HG02938 (cell line): Measurements from ENCODE around the gene SORBS1.
"Not testable (repeated sequence)": the region's sequence is repeated elsewhere in the genome, so short reads cannot be mapped to it uniquely, and the experiment has no call there.

Source experiments
- ATAC-seq: cut with Tn5 transposase; IDR thresholded peaks from one replicate; pipeline ENCODE4 v1.9.1; 2021; ENCODE audit warnings: mild to moderate bottlenecking, moderate library complexity; ENCODE audit not compliant: unreplicated experiment

SORBS1 gene

GRCh38 chr10:95496246-95496911, 64.8 kb downstream of the SORBS1 start:
- no peak for ATAC-seq

DNA sequence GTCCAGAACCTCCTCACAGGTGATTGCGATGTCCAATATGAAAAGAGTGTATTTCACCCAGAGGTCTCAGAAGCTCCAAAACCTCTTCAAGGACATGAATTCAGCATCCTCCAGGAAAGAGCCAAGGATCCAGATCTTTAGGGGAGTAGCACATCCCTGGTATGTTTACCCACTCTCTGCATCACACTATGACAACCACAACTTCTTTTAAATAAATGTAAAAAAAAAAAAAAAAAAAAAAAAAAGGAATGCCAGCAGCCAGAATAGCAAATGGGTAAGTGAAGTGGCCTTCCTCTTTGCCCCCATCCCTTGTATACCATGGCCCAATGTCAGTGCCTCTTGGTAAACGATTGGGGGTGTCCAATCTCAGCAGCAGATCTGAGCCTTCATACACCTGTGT, 67.3 kb downstream of the SORBS1 start:
- ATAC-seq, result no peak

- ATAC-seq, result no peak
Observed at GRCh38 chr10:95487994-95488393, 73.2 kb downstream of the SORBS1 start.

DNA sequence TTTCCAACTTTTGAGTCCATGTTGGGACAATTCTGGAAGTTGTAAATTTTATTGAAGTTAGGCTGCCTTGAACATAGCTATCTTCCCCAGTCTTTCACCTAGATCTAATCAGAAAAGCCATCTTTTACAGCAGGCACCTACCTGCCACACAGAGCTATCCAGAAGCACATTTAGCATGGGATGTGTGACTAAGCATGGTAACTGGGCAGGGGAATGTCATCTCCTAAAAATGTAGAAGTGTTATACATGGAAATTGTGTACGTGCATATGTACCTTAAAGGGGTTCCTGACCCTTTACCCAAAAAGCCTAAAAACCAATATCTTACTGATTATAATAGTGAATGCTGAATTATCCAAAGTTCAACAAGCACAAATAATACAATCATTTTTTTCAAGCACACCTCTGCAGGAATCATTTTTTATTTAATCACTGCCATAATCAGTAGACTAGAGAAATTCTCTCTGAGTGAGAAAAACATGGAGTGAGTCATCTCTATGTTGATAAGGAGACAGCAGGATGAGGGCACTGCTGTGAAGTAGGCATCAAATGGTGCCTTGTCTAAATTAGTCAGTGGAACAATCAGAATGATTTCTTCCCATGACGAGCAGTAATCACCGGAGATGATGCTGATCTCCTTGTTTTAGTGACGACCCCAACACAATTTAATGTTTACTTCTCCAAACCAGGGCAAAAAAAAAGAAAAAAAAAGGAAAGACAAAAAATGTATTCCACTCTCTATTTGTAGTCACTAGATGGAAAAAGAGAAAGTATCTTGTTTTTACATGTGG, 75.9 kb downstream of the SORBS1 start:
- no peak for ATAC-seq

DNA sequence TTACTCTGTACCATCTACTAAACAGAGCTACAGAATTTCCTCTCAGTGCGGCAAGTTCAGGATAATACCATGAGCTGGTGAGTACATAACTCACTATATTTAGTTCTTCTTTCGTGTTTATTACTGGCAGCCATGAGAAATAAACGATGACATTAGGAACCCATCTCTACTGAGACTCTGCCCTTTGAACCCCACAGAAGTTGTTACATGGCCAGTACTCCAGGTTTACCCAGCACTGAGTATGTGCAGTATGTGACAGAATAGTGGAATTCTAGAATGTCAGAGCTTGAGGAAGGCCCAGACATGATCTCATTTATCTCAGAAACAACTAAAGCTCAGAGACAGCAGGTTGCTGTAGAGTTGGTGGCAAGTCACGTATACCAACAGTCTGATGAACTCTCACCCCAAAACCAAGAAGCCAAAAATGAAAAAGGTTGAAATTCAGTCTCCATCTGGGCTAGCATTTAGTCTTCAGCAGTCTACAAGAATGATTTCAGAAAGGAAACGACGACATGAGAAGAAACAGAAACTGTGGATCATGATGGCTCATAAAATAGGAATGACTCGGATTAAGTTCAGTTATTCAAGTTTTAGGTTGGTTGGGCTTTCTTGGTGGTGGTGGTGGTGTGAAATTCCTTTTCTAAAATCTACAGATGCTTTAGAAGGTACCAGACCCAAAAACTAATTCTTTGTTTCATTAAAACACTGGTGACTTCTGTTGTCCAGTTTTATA, 78.5 kb downstream of the SORBS1 start:
- ATAC-seq, result no peak

DNA sequence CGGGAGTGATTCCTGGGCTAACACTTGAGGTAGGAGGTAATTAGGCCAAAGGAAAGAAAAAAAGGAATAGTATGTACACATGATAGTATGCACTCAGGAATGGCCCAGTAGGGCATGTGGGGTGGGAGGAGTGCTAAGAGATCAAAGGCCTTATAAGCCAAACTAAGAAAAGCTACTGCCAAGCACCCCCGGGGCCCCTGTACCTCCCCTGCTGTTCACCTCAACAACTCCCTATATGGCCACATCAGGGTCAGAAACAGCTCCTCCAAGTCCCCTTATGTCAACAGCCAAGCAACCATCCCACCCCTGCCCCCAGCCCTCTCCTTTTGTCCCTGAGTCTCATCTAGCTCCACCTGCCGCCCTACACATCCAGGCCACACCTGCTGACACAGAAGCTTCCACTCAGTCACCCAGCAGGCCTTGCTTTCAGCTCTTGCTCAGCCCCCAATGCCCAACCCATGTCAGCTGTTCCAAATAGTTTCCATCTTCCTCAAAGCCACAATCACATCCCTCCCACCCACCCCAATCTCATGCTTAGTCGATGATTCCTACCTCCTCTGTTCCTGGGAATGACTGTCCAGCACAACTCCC, 80.2 kb downstream of the SORBS1 start:
- no peak for ATAC-seq

DNA sequence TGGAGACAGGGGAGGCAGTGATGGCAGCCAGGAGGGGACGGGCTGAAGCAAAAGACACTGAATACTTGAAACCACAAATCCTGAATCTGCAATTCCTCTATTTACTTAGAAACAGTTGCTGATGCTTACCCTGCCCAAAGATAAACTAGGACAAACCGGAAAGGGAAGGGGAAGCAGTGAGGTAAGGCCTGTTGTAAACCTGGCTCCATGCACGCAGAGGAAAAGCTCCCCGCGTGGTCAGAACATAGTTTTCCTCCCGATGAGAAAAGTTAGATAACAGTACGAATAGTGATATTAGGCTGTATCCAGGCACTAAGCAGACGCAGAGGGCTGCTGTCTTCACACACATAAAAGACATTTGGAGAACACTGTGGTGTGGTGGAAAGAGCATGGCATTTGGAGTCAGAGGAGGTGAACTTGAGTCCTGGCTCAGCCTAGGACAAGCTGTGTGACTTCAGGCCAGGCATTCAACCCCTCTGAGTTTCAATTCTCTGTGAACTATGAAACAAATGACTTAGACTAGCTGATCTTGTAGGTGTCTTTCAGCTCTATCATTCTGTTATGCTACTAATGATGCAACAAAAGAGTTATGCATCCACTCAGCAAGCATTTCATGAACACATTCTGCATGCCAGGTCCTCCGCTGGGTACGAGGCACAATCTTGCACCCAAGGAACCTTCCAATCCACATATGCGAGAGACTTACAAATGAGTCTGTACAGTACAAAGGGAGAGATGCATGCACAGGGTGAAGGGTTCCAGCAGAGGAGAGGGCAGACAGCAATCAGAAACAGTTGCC, 80.9 kb downstream of the SORBS1 start:
- no peak for ATAC-seq

DNA sequence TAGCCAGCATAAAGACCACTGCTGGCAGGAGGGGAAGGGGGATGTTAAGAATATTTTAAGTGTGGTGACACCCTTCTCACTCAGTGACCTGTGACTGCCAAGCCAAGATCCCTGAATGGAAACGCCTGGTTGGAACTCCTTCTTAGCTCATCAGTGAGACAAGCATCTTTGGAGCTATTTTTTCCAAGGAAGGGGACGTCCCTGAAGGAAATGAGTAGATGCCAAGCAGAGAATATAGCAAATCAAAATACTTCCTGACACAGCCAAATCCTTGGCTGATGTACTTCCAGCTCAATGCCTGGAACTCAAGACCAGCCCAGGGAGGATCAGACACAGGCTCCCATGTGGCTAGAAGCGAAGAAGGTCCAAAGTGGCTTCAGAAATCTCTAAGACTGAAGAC, 82.2 kb downstream of the SORBS1 start:
- ATAC-seq, result no peak

DNA sequence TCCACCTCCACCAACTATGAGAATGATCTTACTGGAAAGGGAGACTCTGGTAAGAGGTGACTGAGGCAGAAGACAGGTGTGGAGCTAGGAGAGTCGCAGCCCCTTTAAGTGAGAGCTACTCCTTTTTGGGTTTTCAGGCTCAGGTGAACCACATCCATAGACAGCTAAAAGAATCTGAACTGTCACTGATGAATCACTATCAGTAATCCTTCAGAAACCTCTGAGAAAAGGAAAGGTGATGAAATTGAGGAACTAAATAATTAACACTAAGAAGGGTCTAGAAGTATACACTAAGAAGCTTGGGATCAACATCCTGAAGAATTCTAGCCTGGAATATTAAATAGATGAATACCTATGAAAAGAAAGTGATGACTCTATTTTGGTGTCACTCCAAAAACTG, 83.0 kb downstream of the SORBS1 start:
- no peak for ATAC-seq

- no peak for ATAC-seq
Observed at GRCh38 chr10:95477175-95477520, 84.0 kb downstream of the SORBS1 start.

DNA sequence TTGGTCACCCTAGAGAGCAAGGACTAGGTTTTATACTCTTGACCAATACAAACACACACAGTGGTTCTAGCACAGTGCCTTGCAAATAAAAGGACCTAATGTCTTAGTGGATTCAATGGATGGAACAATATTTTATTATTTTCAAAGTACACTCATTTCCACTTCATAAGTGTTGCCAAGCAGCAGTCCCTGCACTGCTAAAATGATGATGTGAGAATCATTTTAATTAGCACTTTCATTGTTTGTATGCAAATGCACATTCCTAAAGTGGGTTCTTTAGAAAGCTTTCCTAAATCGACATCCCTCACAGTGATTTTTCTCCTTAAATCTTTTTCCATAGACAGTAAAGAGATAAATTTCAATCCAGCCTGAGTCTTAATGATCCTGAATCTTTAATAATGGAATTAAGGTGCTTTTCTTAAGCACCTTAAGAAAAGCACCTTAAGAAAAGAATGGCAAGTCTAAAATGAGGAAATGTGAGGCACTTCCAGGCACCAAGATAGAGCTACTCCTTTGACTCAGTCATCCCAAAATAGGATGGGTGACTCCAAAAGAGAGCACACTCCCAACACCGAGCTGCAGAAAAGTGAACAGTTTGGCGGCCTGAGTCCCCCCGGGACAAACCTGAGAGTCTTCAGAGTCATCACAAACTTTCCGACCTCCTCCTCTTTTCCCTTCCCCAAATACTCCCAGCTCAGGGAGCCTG, 84.5 kb downstream of the SORBS1 start:
- ATAC-seq, result no peak

- no peak for ATAC-seq
Observed at GRCh38 chr10:95475827-95476468, 85.2 kb downstream of the SORBS1 start.

- no peak for ATAC-seq
Observed at GRCh38 chr10:95475003-95475383, 86.2 kb downstream of the SORBS1 start.

DNA sequence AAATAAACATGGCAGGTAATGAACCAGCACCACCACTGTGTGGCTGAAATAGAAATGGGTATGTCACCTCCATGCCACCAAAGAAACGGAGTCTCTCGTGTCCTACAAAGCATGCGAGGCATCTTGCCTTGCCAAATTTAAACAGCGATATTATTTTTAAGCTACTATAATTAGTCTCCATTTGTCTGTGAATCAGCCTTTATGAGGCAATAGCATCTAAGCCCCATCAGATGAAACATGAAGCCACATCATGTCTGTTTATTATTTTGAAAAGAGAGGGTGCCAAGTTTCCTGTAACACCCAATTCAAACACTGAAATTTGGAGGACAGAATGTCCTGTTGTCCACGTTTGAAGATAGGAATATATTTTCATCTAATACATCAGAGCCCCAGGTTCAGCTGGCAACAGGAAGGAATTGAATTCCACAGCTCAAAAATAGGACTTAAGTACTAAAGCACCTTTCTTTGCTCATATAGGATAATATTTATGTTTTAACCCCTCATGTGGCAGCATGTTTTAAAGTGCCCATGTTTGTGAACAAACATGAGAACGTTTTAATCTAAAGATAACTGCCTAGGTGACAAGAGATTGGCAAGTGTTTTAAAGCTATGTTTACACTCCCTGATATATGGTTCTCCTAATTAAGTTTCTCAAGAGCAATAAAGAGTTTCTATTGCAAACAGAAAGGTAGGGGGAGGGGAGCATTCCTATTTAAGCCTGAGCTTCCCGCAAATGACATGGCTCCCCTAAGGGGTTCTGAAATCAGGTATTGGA, 86.8 kb downstream of the SORBS1 start:
- ATAC-seq, result no peak

GRCh38 chr10:95472304-95473088, 88.7 kb downstream of the SORBS1 start:
- ATAC-seq, result no peak

GRCh38 chr10:95469676-95470075, 91.5 kb downstream of the SORBS1 start:
- ATAC-seq, result no peak

DNA sequence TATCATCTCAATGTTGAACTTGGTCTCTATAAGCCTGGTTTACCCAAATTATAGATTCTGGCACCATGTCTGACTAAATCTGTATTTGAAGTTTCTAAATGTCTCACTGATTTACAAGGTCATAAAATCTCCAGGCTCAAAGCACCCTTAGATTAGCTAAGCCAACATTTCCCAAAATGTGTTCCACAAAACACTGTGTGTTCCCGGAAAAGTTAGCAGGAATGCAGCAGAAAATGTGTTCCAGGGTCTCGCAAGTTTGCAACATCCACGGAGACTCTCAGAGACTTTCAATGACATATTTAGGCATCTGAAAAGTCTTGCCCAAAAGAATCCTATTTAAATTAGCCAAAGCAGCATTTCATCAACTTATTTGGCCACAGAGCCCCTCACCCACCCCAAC, 91.9 kb downstream of the SORBS1 start:
- no peak for ATAC-seq

- ATAC-seq, result not testable (repeated sequence)
Observed at GRCh38 chr10:95467642-95468041, 93.5 kb downstream of the SORBS1 start.
